Mesenchymal stem cell (in vitro differentiated cells and primary cell): ENCODE data around the gene BMPR1A.

ENCODE experiments used
- DNase-seq: peaks from one replicate; pipeline ENCODE4 v3.0.0-alpha.2; 2013
- H2AFZ ChIP-seq: one replicate; pipeline ENCODE4 v1.6.1; 2013; ENCODE audit warnings: low read depth, mild to moderate bottlenecking, control low read depth, inconsistent platforms, low read length, moderate library complexity
- H2AK5ac ChIP-seq: 2 replicates; pipeline ENCODE4 v1.6.1; 2013; ENCODE audit warnings: low read length, moderate library complexity, mild to moderate bottlenecking, inconsistent platforms; ENCODE audit not compliant: severe bottlenecking
- H2BK120ac ChIP-seq: one replicate; pipeline ENCODE4 v1.6.1; 2013; ENCODE audit warnings: low read depth, mild to moderate bottlenecking, inconsistent platforms, low read length, moderate library complexity
- H2BK12ac ChIP-seq, 2 experiments: one replicate each; pipeline ENCODE4 v1.6.1; 2013; ENCODE audit warnings: inconsistent platforms in 2 of 2, low read length in 2 of 2, mild to moderate bottlenecking in 2 of 2, moderate library complexity in 2 of 2, control low read depth in 1 of 2
- H2BK15ac ChIP-seq: one replicate; pipeline ENCODE4 v1.6.1; 2013; ENCODE audit warnings: mild to moderate bottlenecking, low read depth, inconsistent platforms; ENCODE audit not compliant: poor library complexity, severe bottlenecking
- H2BK5ac ChIP-seq: 2 replicates; pipeline ENCODE4 v1.6.1; 2013; ENCODE audit warnings: low read depth, mild to moderate bottlenecking, low read length, control low read depth, inconsistent platforms; ENCODE audit not compliant: poor library complexity, severe bottlenecking
- H3K14ac ChIP-seq, 2 experiments: one replicate each; pipeline ENCODE4 v1.6.1; 2013; ENCODE audit warnings: inconsistent platforms in 2 of 2, low read length in 2 of 2, control low read depth in 1 of 2, mild to moderate bottlenecking in 1 of 2, moderate library complexity in 1 of 2
- H3K18ac ChIP-seq, 2 experiments: one replicate each; pipeline ENCODE4 v1.6.1; 2013; ENCODE audit warnings: inconsistent platforms in 2 of 2, low read length in 2 of 2, control low read depth in 1 of 2, low read depth in 1 of 2, mild to moderate bottlenecking in 1 of 2
- H3K23ac ChIP-seq, 2 experiments: one replicate each; pipeline ENCODE4 v1.6.1; 2013; ENCODE audit warnings: inconsistent platforms in 2 of 2, low read length in 2 of 2, mild to moderate bottlenecking in 2 of 2, moderate library complexity in 2 of 2, control low read depth in 1 of 2
- H3K27ac ChIP-seq: 2 replicates; pipeline ENCODE4 v1.5.1; 2013; ENCODE audit warnings: mild to moderate bottlenecking, moderate library complexity, low read length, control low read depth, inconsistent platforms; ENCODE audit not compliant: poor library complexity, severe bottlenecking
- H3K27me3 ChIP-seq, 2 experiments: 2 replicates each; pipeline versions ENCODE4 v1.6.1 to v1.7.0; 2013; ENCODE audit warnings: low read length in 2 of 2, mild to moderate bottlenecking in 2 of 2, moderate library complexity in 2 of 2, control low read depth in 1 of 2, inconsistent platforms in 1 of 2; ENCODE audit not compliant: control insufficient read depth in 1 of 2, insufficient read depth in 1 of 2
- H3K36me3 ChIP-seq, 2 experiments: 2 replicates each; pipeline versions ENCODE4 v1.6.1 to v1.7.0; 2013; ENCODE audit warnings: low read length in 2 of 2, control low read depth in 1 of 2, inconsistent platforms in 1 of 2, low read depth in 1 of 2, mild to moderate bottlenecking in 1 of 2; ENCODE audit not compliant: insufficient read depth in 2 of 2, control insufficient read depth in 1 of 2
- H3K4ac ChIP-seq, 2 experiments: one replicate each; pipeline ENCODE4 v1.6.1; 2013; ENCODE audit warnings: inconsistent platforms in 2 of 2, low read length in 2 of 2, mild to moderate bottlenecking in 2 of 2, moderate library complexity in 2 of 2, control low read depth in 1 of 2, low read depth in 1 of 2
- H3K4me1 ChIP-seq: 2 replicates; pipeline ENCODE4 v1.6.1; 2013; ENCODE audit warnings: low read depth, low read length, control low read depth; ENCODE audit not compliant: control insufficient read depth, insufficient read depth
- H3K4me2 ChIP-seq: 2 replicates; pipeline ENCODE4 v1.6.1; 2013; ENCODE audit warnings: low read length, mild to moderate bottlenecking, inconsistent platforms; ENCODE audit not compliant: poor library complexity, severe bottlenecking
- H3K4me3 ChIP-seq, 2 experiments: 2 replicates each; pipeline versions ENCODE4 v1.5.1 to v1.7.0; 2013; ENCODE audit warnings: low read length in 2 of 2, mild to moderate bottlenecking in 2 of 2, control low read depth in 1 of 2, low read depth in 1 of 2; ENCODE audit not compliant: insufficient read depth in 1 of 2
- H3K79me1 ChIP-seq: replicated peaks from 2 replicates; pipeline ENCODE4 v1.6.1; 2013; ENCODE audit warnings: mild to moderate bottlenecking, control low read depth, low read length, inconsistent platforms; ENCODE audit not compliant: poor library complexity, severe bottlenecking
- H3K9ac ChIP-seq: 2 replicates; pipeline ENCODE4 v1.7.0; 2013; ENCODE audit warnings: mild to moderate bottlenecking, low read length, moderate library complexity
- H3K9me3 ChIP-seq: 2 replicates; pipeline ENCODE4 v1.7.0; 2013; ENCODE audit warnings: mild to moderate bottlenecking, low read length; ENCODE audit not compliant: control insufficient read depth
- H4K8ac ChIP-seq: one replicate; pipeline ENCODE4 v1.6.1; 2013; ENCODE audit warnings: inconsistent platforms, mild to moderate bottlenecking, low read length, moderate library complexity
- H4K91ac ChIP-seq: one replicate; pipeline ENCODE4 v1.6.1; 2013; ENCODE audit warnings: mild to moderate bottlenecking, low read length, inconsistent platforms
- WGBS: methylation state at CpG from one replicate; pipeline ENCODE4 v1.1.7; 2013; ENCODE audit warnings: mixed read lengths; 5-methylcytosine and 5-hydroxymethylcytosine counted together

The BMPR1A gene

DNA sequence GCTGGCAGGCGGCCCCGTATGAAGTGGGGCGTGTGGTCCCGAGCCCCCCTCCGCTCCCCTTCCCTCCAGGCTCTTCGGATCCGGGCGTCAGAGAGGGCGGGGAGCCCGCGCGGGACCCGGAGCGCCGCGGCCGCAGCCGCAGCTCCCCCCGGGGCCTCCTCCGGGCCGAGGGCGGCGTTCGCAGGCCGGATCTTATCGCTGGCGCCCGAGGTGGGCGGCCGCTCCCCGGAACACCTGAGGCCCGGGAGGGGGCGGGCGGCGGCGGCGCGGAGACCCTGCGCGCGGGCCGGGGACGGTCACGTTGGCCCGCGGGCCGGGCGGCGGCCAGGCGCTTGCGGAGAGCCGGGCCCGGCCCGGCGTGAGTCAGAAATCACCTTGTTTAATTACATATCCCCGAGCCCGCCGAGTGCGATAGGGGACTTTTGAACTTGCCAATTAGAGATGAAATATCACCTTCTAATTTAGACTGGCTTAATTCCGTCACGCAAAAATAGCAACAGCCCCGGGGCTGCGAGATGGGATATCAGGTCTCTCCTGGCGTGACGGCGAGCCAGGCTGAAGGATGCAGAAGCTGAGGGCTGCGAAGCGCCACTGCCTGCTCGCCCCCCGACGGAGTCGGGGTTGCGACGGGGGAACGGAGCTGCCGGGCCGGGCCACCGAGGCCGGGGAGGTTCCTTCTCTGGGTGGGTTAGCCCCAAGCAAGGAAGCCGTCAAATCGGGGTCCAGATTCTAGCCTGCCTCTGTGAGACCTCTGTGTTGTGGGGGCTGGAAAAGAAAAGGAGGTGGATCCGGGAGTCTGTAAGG is 44.7 kb upstream of the BMPR1A start:
- peak overlapping the region in 1 of 2 experiments; percentile 98 for H2BK12ac ChIP-seq
- H3K23ac ChIP-seq = peak overlapping the region in 1 of 2 experiments; percentile 59
- no peaks in the 10 kb centered on the region for H3K27me3 ChIP-seq
- H3K36me3 ChIP-seq = peaks cover 0 to 2% of the 10 kb centered on the region in 2 experiments
- H3K4me1 ChIP-seq = peaks cover 11% of the 10 kb centered on the region
- H3K18ac ChIP-seq = peak overlapping the region; percentile 70 to 96
- H3K4me3 ChIP-seq = peak overlapping the region; percentile 70 to 84
- H2BK5ac ChIP-seq = peak overlapping the region; percentile 61
- H4K8ac ChIP-seq = peak overlapping the region; percentile 96
- H3K27ac ChIP-seq = peak overlapping the region; percentile 62
- no peaks in the 10 kb centered on the region for H3K9me3 ChIP-seq
- H2AFZ ChIP-seq = peak overlapping the region; percentile 89
- H2BK120ac ChIP-seq = peak overlapping the region; percentile 90
- peak overlapping the region; percentile 91 for H4K91ac ChIP-seq
- H2AK5ac ChIP-seq = no peak overlapping the region
- peak; percentile 68 for DNase-seq
- H3K4me2 ChIP-seq = peak overlapping the region; percentile 85
- peaks cover 10% of the 10 kb centered on the region for H3K79me1 ChIP-seq
- peak overlapping the region; percentile 86 to 92 for H3K4ac ChIP-seq
- under 1% methylated on average over 58 of the region's 82 CpGs for WGBS
- H2BK15ac ChIP-seq = peak overlapping the region; percentile 99
- H3K9ac ChIP-seq = peak overlapping the region; percentile 92
- peak overlapping the region in 1 of 2 experiments; percentile 37 for H3K14ac ChIP-seq

- peak overlapping the region; percentile 84 to 86 for H3K4ac ChIP-seq
- DNase-seq = no peak
- no peaks in the 10 kb centered on the region for H3K27me3 ChIP-seq
- H3K14ac ChIP-seq = peak overlapping the region in 1 of 2 experiments; percentile 37
- no peak overlapping the region for H2BK5ac ChIP-seq
- H3K27ac ChIP-seq = peak overlapping the region; percentile 62
- H4K91ac ChIP-seq = peak overlapping the region; percentile 91
- H3K4me2 ChIP-seq = peak overlapping the region; percentile 85
- H3K4me1 ChIP-seq = peaks cover 11% of the 10 kb centered on the region
- H2BK12ac ChIP-seq = peak overlapping the region in 1 of 2 experiments; percentile 98
- H2AK5ac ChIP-seq = no peak overlapping the region
- peak overlapping the region; percentile 90 for H2BK120ac ChIP-seq
- peak overlapping the region; percentile 96 for H4K8ac ChIP-seq
- H3K9ac ChIP-seq = peak overlapping the region; percentile 92
- H2BK15ac ChIP-seq = peak overlapping the region; percentile 99
- H3K79me1 ChIP-seq = peaks cover 10% of the 10 kb centered on the region
- peak overlapping the region; percentile 89 for H2AFZ ChIP-seq
- H3K9me3 ChIP-seq = no peaks in the 10 kb centered on the region
- H3K18ac ChIP-seq = peak overlapping the region; percentile 34 to 96
- peak overlapping the region; percentile 70 to 84 for H3K4me3 ChIP-seq
- peaks cover 0 to 2% of the 10 kb centered on the region in 2 experiments for H3K36me3 ChIP-seq
- H3K23ac ChIP-seq = peak overlapping the region in 1 of 2 experiments; percentile 59
- 44% methylated on average over 8 of the region's 9 CpGs for WGBS
These were observed 44.1 kb upstream of the BMPR1A start for GRCh38 chr10:86712317-86712707.

GRCh38 chr10:86715156-86715795 is 41.1 kb upstream of the BMPR1A start:
- 91% methylated on average over 5 of the region's 6 CpGs for WGBS

GRCh38 chr10:86715836-86716235 is 40.6 kb upstream of the BMPR1A start:
- no peak overlapping the region for H2BK15ac ChIP-seq
- no peak overlapping the region for H3K27ac ChIP-seq
- no peak overlapping the region for H2BK120ac ChIP-seq
- no peak overlapping the region for H3K4ac ChIP-seq
- H3K4me2 ChIP-seq = no peak overlapping the region
- DNase-seq = no peak
- H3K14ac ChIP-seq = no peak overlapping the region
- no peak overlapping the region for H3K18ac ChIP-seq
- no peaks in the 10 kb centered on the region for H3K9me3 ChIP-seq
- H3K9ac ChIP-seq = no peak overlapping the region
- no peak overlapping the region for H3K4me3 ChIP-seq
- peaks cover 6% of the 10 kb centered on the region for H3K79me1 ChIP-seq
- H4K91ac ChIP-seq = no peak overlapping the region
- H3K23ac ChIP-seq = no peak overlapping the region
- no peaks in the 10 kb centered on the region for H3K36me3 ChIP-seq
- H3K4me1 ChIP-seq = peaks cover 6% of the 10 kb centered on the region
- no peak overlapping the region for H2AK5ac ChIP-seq
- H2BK12ac ChIP-seq = no peak overlapping the region
- H4K8ac ChIP-seq = no peak overlapping the region
- 80% methylated on average over 5 of the region's 5 CpGs for WGBS
- H2AFZ ChIP-seq = no peak overlapping the region
- peaks cover 0 to 2% of the 10 kb centered on the region in 2 experiments for H3K27me3 ChIP-seq
- no peak overlapping the region for H2BK5ac ChIP-seq

More at GRCh38 chr10:86715156-86715795, 41.1 kb upstream of the BMPR1A start:
- no peak overlapping the region for H3K9ac ChIP-seq
- peak overlapping the region in 1 of 2 experiments; percentile 9 for H3K4ac ChIP-seq
- H2BK5ac ChIP-seq = no peak overlapping the region
- peaks cover 8% of the 10 kb centered on the region for H3K79me1 ChIP-seq
- no peak overlapping the region for H2BK15ac ChIP-seq
- DNase-seq = no peak
- no peaks in the 10 kb centered on the region for H3K9me3 ChIP-seq
- H3K23ac ChIP-seq = no peak overlapping the region
- H2BK120ac ChIP-seq = no peak overlapping the region
- peak overlapping the region in 1 of 2 experiments; percentile 10 for H2BK12ac ChIP-seq
- peaks cover 10% of the 10 kb centered on the region for H3K4me1 ChIP-seq
- no peak overlapping the region for H4K91ac ChIP-seq
- H2AFZ ChIP-seq = no peak overlapping the region
- peak overlapping the region; percentile 43 for H4K8ac ChIP-seq
- no peaks in the 10 kb centered on the region for H3K36me3 ChIP-seq
- no peak overlapping the region for H3K4me3 ChIP-seq
- no peak overlapping the region for H3K4me2 ChIP-seq
- peak overlapping the region in 1 of 2 experiments; percentile 23 for H3K14ac ChIP-seq
- H3K27ac ChIP-seq = no peak overlapping the region
- H3K18ac ChIP-seq = no peak overlapping the region
- no peaks in the 10 kb centered on the region for H3K27me3 ChIP-seq
- H2AK5ac ChIP-seq = no peak overlapping the region
